ENCODE data around the gene DYNLT2B. TPM values are rescaled to one million over a fixed set of nuclear protein-coding genes. Genes with fewer than 3 reads are reported as not detected.

The DYNLT2B gene
- total RNA-seq, 1 experiment from 2014 or later: 41.4 TPM

DNA sequence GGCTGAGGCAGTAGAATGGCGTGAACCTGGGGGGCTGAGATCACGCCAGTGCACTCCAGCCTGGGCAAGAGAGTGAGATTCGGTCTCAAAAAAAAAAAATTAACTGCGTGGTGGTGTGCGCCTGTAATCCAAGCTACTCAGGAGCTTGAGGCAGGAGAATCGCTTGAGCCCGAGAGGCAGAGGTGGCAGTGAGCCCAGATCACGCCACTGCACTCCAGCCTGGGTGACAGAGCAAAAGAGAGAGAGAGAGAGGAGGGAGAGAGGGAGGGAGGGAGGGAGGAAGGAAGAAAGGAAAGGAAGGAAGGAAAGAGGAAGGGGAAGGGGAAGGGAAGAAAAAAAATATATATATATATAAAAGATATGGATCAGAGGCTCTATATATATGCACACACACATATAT lies 14.1 kb upstream of the DYNLT2B start:
- no TSS peak for BruUV-seq (replicated peaks)
- H3K4me3 ChIP-seq (ENCODE audit: low read depth in 2 of 2, low read length in 2 of 2): no peak overlapping the region
- no peak for TF ChIP-seq TCF7L2 (IDR thresholded peaks at IDR 0.05; ENCODE audit: low read depth, low read length)
- TF ChIP-seq POLR2AphosphoS5 (IDR thresholded peaks at IDR 0.05; ENCODE audit: low read depth, low read length): no peak
- in situ Hi-C loops (cut with HindIII; ENCODE audit: low pct_unique_long_range_greater_than_20kb, low sequenced_read_pairs): no loop called here
- intact Hi-C loops (cut with micrococcal nuclease; ENCODE audit: unreplicated experiment): no loop called here
- H3K27ac ChIP-seq (ENCODE audit: low read length): no peak overlapping the region
- CTCF ChIA-PET: interaction anchor here (0.6 kb wide), 2 partner anchors 38 to 461 kb away, joined by 5 to 12 read pairs; no protein-coding TSS in a partner anchor
- no peaks in the 10 kb centered on the region; the same call in 1 of the 2 replicates for H3K4me1 ChIP-seq (ENCODE audit: control insufficient read depth, insufficient read depth, low read length)
- POLR2A ChIA-PET: no interaction called here
- ATAC-seq (no peak), DNase-seq (ENCODE audit: low read depth, low spot score) (no peak)
- no peaks in the 10 kb centered on the region for H3K9me3 ChIP-seq (ENCODE audit: control insufficient read depth, insufficient read depth, low read depth, low read length)
- H3K36me3 ChIP-seq (ENCODE audit: control insufficient read depth, insufficient read depth, low read length): no peaks in the 10 kb centered on the region
- no peaks in the 10 kb centered on the region for H3K27me3 ChIP-seq (ENCODE audit: control insufficient read depth, insufficient read depth, low read length)

DNA sequence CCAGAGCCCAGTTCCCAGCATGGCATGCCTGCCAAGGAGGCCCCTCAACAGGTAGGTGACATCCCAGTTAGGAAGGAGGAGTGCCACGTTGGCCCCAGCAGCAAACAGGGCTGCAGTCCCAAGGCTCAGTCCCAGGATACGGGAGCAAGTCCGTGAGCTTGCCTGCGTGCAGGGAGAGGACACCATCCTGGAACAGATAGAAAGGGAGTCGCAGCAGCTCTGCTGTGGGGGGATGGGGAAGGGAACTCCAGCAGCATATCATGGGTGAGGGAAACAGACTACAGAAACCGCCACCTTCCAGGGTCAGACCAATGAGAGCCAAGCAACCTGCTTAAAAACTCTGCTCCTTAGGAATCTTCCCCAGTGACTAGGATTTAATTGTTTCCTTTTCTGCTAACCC lies 9.4 kb upstream of the DYNLT2B start:
- intact Hi-C loops (cut with micrococcal nuclease; ENCODE audit: unreplicated experiment) (no loop called here), in situ Hi-C loops (cut with HindIII; ENCODE audit: low pct_unique_long_range_greater_than_20kb, low sequenced_read_pairs) (no loop called here)
- no peak for TF ChIP-seq SIN3A (IDR thresholded peaks at IDR 0.05; ENCODE audit: borderline replicate concordance, insufficient read depth, low read depth, low read length)
- TF ChIP-seq, protein P1, sequence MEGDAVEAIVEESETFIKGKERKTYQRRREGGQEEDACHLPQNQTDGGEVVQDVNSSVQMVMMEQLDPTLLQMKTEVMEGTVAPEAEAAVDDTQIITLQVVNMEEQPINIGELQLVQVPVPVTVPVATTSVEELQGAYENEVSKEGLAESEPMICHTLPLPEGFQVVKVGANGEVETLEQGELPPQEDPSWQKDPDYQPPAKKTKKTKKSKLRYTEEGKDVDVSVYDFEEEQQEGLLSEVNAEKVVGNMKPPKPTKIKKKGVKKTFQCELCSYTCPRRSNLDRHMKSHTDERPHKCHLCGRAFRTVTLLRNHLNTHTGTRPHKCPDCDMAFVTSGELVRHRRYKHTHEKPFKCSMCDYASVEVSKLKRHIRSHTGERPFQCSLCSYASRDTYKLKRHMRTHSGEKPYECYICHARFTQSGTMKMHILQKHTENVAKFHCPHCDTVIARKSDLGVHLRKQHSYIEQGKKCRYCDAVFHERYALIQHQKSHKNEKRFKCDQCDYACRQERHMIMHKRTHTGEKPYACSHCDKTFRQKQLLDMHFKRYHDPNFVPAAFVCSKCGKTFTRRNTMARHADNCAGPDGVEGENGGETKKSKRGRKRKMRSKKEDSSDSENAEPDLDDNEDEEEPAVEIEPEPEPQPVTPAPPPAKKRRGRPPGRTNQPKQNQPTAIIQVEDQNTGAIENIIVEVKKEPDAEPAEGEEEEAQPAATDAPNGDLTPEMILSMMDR (IDR thresholded peaks at IDR 0.05): no peak
- TF ChIP-seq, protein P2, sequence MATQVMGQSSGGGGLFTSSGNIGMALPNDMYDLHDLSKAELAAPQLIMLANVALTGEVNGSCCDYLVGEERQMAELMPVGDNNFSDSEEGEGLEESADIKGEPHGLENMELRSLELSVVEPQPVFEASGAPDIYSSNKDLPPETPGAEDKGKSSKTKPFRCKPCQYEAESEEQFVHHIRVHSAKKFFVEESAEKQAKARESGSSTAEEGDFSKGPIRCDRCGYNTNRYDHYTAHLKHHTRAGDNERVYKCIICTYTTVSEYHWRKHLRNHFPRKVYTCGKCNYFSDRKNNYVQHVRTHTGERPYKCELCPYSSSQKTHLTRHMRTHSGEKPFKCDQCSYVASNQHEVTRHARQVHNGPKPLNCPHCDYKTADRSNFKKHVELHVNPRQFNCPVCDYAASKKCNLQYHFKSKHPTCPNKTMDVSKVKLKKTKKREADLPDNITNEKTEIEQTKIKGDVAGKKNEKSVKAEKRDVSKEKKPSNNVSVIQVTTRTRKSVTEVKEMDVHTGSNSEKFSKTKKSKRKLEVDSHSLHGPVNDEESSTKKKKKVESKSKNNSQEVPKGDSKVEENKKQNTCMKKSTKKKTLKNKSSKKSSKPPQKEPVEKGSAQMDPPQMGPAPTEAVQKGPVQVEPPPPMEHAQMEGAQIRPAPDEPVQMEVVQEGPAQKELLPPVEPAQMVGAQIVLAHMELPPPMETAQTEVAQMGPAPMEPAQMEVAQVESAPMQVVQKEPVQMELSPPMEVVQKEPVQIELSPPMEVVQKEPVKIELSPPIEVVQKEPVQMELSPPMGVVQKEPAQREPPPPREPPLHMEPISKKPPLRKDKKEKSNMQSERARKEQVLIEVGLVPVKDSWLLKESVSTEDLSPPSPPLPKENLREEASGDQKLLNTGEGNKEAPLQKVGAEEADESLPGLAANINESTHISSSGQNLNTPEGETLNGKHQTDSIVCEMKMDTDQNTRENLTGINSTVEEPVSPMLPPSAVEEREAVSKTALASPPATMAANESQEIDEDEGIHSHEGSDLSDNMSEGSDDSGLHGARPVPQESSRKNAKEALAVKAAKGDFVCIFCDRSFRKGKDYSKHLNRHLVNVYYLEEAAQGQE (IDR thresholded peaks at IDR 0.05; ENCODE audit: insufficient read depth in 1 of 2, low read depth in 2 of 2, low read length in 1 of 2): no peak
- TF ChIP-seq TCF7L2 (IDR thresholded peaks at IDR 0.05; ENCODE audit: low read depth, low read length): no peak
- TF ChIP-seq POLR2AphosphoS5 (IDR thresholded peaks at IDR 0.05; ENCODE audit: low read depth, low read length): no peak
- Histone ChIP-seq H3K36me3 (ENCODE audit: control insufficient read depth, insufficient read depth, low read length) (no peaks in the 10 kb centered on the region), H3K27ac (ENCODE audit: low read length) (no peak overlapping the region), H3K27me3 (ENCODE audit: control insufficient read depth, insufficient read depth, low read length) (no peaks in the 10 kb centered on the region), H3K4me3 (ENCODE audit: low read depth in 2 of 2, low read length in 2 of 2) (no peak overlapping the region), H3K9me3 (ENCODE audit: control insufficient read depth, insufficient read depth, low read depth, low read length) (no peaks in the 10 kb centered on the region), H3K4me1 (ENCODE audit: control insufficient read depth, insufficient read depth, low read length) (no peaks in the 10 kb centered on the region; the same call in 1 of the 2 replicates)
- BruUV-seq (replicated peaks): no TSS peak
- ChIA-PET POLR2A (no interaction called here), CTCF (no interaction called here)
- DNase-seq (ENCODE audit: low read depth, low spot score) (no peak), ATAC-seq (peak; percentile 59)

DNA sequence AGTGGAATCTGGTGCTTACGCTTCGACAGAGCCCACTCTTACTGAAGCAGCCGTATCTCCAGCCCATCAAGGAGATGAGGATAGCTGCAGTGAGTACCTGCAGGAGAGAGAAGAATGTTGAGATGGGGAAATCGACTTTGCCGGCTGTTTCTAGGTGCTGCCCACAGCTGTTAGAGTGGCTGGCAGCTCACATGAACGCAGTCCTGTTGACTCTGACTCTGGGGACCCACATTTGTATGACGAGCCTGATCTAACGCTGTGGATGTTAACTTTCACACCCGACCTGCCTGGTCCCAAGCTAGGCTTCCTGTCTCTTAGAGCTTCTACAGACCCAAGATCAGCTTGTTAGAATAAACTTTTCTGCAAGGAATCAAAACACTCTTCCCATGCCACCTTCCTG lies 8.9 kb upstream of the DYNLT2B start:
- in situ Hi-C loops (cut with HindIII; ENCODE audit: low pct_unique_long_range_greater_than_20kb, low sequenced_read_pairs): no loop called here
- BruUV-seq (replicated peaks): no TSS peak
- Histone ChIP-seq H3K4me3 (ENCODE audit: low read depth in 2 of 2, low read length in 2 of 2) (no peak overlapping the region), H3K27me3 (ENCODE audit: control insufficient read depth, insufficient read depth, low read length) (no peaks in the 10 kb centered on the region), H3K4me1 (ENCODE audit: control insufficient read depth, insufficient read depth, low read length) (no peaks in the 10 kb centered on the region; the same call in 1 of the 2 replicates), H3K36me3 (ENCODE audit: control insufficient read depth, insufficient read depth, low read length) (no peaks in the 10 kb centered on the region), H3K9me3 (ENCODE audit: control insufficient read depth, insufficient read depth, low read depth, low read length) (no peaks in the 10 kb centered on the region), H3K27ac (ENCODE audit: low read length) (no peak overlapping the region)
- CTCF ChIA-PET: no interaction called here
- ATAC-seq: peak; percentile 50
- POLR2A ChIA-PET: no interaction called here
- intact Hi-C loops (cut with micrococcal nuclease; ENCODE audit: unreplicated experiment): no loop called here
- DNase-seq (ENCODE audit: low read depth, low spot score): no peak
- TF ChIP-seq, protein P1 (IDR thresholded peaks at IDR 0.05): no peak
- TF ChIP-seq SIN3A (IDR thresholded peaks at IDR 0.05; ENCODE audit: borderline replicate concordance, insufficient read depth, low read depth, low read length) (no peak), TCF7L2 (IDR thresholded peaks at IDR 0.05; ENCODE audit: low read depth, low read length) (no peak), POLR2AphosphoS5 (IDR thresholded peaks at IDR 0.05; ENCODE audit: low read depth, low read length) (no peak)
- TF ChIP-seq, protein P2 (IDR thresholded peaks at IDR 0.05; ENCODE audit: insufficient read depth in 1 of 2, low read depth in 2 of 2, low read length in 1 of 2): no peak
